Large intestine (tissue), 3 donors: ENCODE results near the gene GRIP1. TPM values are rescaled to one million over a fixed set of nuclear protein-coding genes. Genes with fewer than 3 reads are reported as not detected.
A peak's percentile ranks its signal among the peaks of the same experiment; 100 is the strongest.

ENCODE experiments used
- DNase-seq, 2 donors: peaks; one replicate each; pipeline versions ENCODE4 v3.0.0 to v3.0.0-alpha.2; 2013
- H3K27ac ChIP-seq: one replicate; pipeline ENCODE4 v1.5.1; 2013; ENCODE audit warnings: low read length
- H3K27me3 ChIP-seq: 2 replicates; pipeline ENCODE4 v1.6.1; 2013; ENCODE audit warnings: low read length; ENCODE audit not compliant: control insufficient read depth, insufficient read depth
- H3K36me3 ChIP-seq: 2 replicates; pipeline ENCODE4 v1.6.1; 2013; ENCODE audit warnings: low read length; ENCODE audit not compliant: control insufficient read depth, insufficient read depth
- H3K4me1 ChIP-seq: one replicate; pipeline ENCODE4 v1.6.1; 2013; ENCODE audit warnings: low read length; ENCODE audit not compliant: control insufficient read depth, insufficient read depth
- H3K4me3 ChIP-seq: one replicate; pipeline ENCODE4 v1.5.1; 2013; ENCODE audit warnings: low read length
- H3K9me3 ChIP-seq: one replicate; pipeline ENCODE4 v1.6.1; 2013; ENCODE audit warnings: mild to moderate bottlenecking, low read depth, low read length, moderate library complexity; ENCODE audit not compliant: control insufficient read depth
- WGBS: methylation state at CpG from one replicate; pipeline ENCODE4 v1.1.5; 2013; ENCODE audit warnings: low lambda C conversion rate; ENCODE audit not compliant: insufficient coverage; 5-methylcytosine and 5-hydroxymethylcytosine counted together
- polyA plus RNA-seq: library from polyadenylated mRNA; unstranded; fragments of 120-200 nt; gene quantifications from one replicate; pipeline ENCODE4 v1.2.1, GENCODE V29; 2013

GRIP1 gene
- polyA plus RNA-seq, 1 donor: 6.7 TPM

GRCh38 chr12:66365718-66366490 is 313.0 kb downstream of the GRIP1 start:
- 100% methylated on average over 2 of the region's 3 CpGs for WGBS
- no peak overlapping the region for H3K4me3 ChIP-seq
- DNase-seq: no peak

GRCh38 chr12:66361703-66362102 is 317.2 kb downstream of the GRIP1 start:
- no peaks in the 10 kb centered on the region for H3K9me3 ChIP-seq
- no peak overlapping the region for H3K4me3 ChIP-seq
- DNase-seq: no peak
- H3K36me3 ChIP-seq: no peaks in the 10 kb centered on the region
- no peaks in the 10 kb centered on the region for H3K27me3 ChIP-seq
- no peaks in the 10 kb centered on the region for H3K4me1 ChIP-seq
- no CpG with 5 or more reads among the region's 4 CpGs for WGBS
- no peak overlapping the region for H3K27ac ChIP-seq

More at GRCh38 chr12:66365718-66366490, 313.0 kb downstream of the GRIP1 start:
- Histone ChIP-seq H3K4me1 (no peaks in the 10 kb centered on the region), H3K27me3 (no peaks in the 10 kb centered on the region), H3K27ac (no peak overlapping the region), H3K36me3 (no peaks in the 10 kb centered on the region), H3K9me3 (no peaks in the 10 kb centered on the region)

DNA sequence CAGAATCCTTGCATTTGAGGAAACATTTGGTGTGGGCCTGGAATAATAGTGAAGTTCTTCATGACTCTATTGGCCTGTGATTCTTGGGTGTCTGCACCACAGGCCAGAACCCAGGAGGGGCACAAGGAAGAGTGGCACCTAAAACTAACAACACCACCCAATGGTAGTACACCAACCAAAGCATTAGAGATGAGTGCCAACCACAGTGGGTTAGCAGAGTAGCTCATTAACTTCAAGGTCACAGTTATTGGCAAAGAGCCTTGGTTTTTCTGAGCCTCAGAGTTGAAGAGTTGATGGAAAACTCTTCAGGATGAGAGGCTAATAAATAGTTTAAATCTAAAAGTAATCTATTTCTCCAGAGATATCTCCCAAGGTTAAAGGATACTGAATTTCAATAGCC is 319.6 kb downstream of the GRIP1 start:
- no peaks in the 10 kb centered on the region for H3K4me1 ChIP-seq
- no peaks in the 10 kb centered on the region for H3K9me3 ChIP-seq
- no peaks in the 10 kb centered on the region for H3K27me3 ChIP-seq
- no peak overlapping the region for H3K27ac ChIP-seq
- no peaks in the 10 kb centered on the region for H3K36me3 ChIP-seq
- no peak for DNase-seq
- H3K4me3 ChIP-seq: no peak overlapping the region

GRCh38 chr12:66354291-66354690 is 324.6 kb downstream of the GRIP1 start:
- no peak for DNase-seq
- Histone ChIP-seq H3K4me3 (no peak overlapping the region), H3K27ac (no peak overlapping the region), H3K9me3 (no peaks in the 10 kb centered on the region), H3K36me3 (no peaks in the 10 kb centered on the region), H3K4me1 (no peaks in the 10 kb centered on the region), H3K27me3 (no peaks in the 10 kb centered on the region)
- no CpG with 5 or more reads among the region's 6 CpGs for WGBS

DNA sequence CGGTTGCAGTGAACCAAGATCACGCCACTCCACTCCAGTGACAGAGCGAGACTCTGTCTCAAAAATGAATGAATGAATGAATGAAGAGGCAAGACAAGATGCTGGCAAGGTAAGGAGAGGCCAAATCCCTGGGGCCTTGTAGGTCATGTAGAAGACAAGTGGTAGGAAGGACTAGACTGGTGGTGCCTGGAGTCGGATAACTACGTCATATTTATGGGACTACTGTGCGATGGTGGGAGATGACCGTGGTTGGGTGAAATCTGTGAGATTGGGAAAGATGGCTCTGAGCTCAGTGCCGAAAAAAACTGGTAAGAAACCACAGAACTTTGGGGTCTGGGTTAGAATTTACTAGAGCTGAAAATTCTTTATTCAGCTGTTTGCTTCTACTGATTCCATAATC is 326.0 kb downstream of the GRIP1 start:
- Histone ChIP-seq H3K4me3 (no peak overlapping the region), H3K27me3 (no peaks in the 10 kb centered on the region), H3K36me3 (no peaks in the 10 kb centered on the region), H3K27ac (no peak overlapping the region), H3K9me3 (no peaks in the 10 kb centered on the region), H3K4me1 (no peaks in the 10 kb centered on the region)
- no CpG with 5 or more reads among the region's 8 CpGs for WGBS
- no peak for DNase-seq

GRCh38 chr12:66352197-66352596 is 326.7 kb downstream of the GRIP1 start:
- no peak overlapping the region for H3K4me3 ChIP-seq
- WGBS: no CpG with 5 or more reads among the region's 9 CpGs
- no peaks in the 10 kb centered on the region for H3K9me3 ChIP-seq
- DNase-seq: peak; percentile 26 to 33
- no peak overlapping the region for H3K27ac ChIP-seq
- no peaks in the 10 kb centered on the region for H3K36me3 ChIP-seq
- H3K4me1 ChIP-seq: no peaks in the 10 kb centered on the region
- no peaks in the 10 kb centered on the region for H3K27me3 ChIP-seq

- Histone ChIP-seq H3K36me3 (no peaks in the 10 kb centered on the region), H3K27me3 (no peaks in the 10 kb centered on the region), H3K27ac (no peak overlapping the region), H3K4me3 (no peak overlapping the region), H3K9me3 (no peaks in the 10 kb centered on the region), H3K4me1 (no peaks in the 10 kb centered on the region)
- WGBS: 100% methylated on average over 1 of the region's 2 CpGs
- no peak for DNase-seq
These were observed 327.6 kb downstream of the GRIP1 start for GRCh38 chr12:66351301-66351700.

- WGBS: 100% methylated on average over 1 of the region's 2 CpGs
These were observed 332.9 kb downstream of the GRIP1 start for GRCh38 chr12:66345956-66346355.

GRCh38 chr12:66345212-66345611 is 333.7 kb downstream of the GRIP1 start:
- Histone ChIP-seq H3K27ac (no peak overlapping the region), H3K36me3 (peaks cover 7% of the 10 kb centered on the region), H3K9me3 (peaks cover 3% of the 10 kb centered on the region), H3K4me1 (no peaks in the 10 kb centered on the region), H3K4me3 (no peak overlapping the region), H3K27me3 (no peaks in the 10 kb centered on the region)
- no peak for DNase-seq
- no CpG with 5 or more reads among the region's 3 CpGs for WGBS

More at GRCh38 chr12:66345956-66346355, 332.9 kb downstream of the GRIP1 start:
- Histone ChIP-seq H3K36me3 (peaks cover 6% of the 10 kb centered on the region), H3K4me1 (no peaks in the 10 kb centered on the region), H3K9me3 (peaks cover 2% of the 10 kb centered on the region), H3K27me3 (no peaks in the 10 kb centered on the region), H3K4me3 (no peak overlapping the region), H3K27ac (no peak overlapping the region)
- DNase-seq: no peak

- Histone ChIP-seq H3K4me1 (no peaks in the 10 kb centered on the region), H3K9me3 (peaks cover 3% of the 10 kb centered on the region), H3K4me3 (no peak overlapping the region), H3K27me3 (no peaks in the 10 kb centered on the region), H3K27ac (no peak overlapping the region), H3K36me3 (peaks cover 13% of the 10 kb centered on the region)
- DNase-seq: peak in 1 of 2 donors; percentile 26
- no CpG with 5 or more reads among the region's 4 CpGs for WGBS
These were observed 337.8 kb downstream of the GRIP1 start for GRCh38 chr12:66341126-66341525.

DNA sequence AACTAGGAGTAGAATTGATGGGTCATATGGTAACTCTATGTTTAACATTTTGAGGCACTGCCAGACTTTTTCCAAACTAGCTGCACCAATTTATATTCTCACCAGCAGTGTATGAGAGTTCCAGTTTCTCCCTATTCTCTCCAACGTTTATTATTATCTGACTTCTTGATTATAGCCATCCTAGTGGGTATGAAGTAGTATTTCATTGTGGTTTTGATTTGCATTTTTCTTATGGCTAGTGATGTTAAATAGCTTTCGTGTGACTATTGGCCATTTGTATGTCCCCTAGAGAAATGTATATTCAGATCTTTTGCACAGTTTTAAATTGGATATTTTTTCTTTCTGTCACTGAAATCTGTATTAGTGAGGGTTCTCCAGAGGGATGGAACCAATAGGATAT is 338.7 kb downstream of the GRIP1 start:
- H3K36me3 ChIP-seq: peaks cover 13% of the 10 kb centered on the region
- no peak overlapping the region for H3K27ac ChIP-seq
- no peaks in the 10 kb centered on the region for H3K27me3 ChIP-seq
- no CpG with 5 or more reads among the region's 2 CpGs for WGBS
- no peaks in the 10 kb centered on the region for H3K4me1 ChIP-seq
- no peak for DNase-seq
- no peak overlapping the region for H3K4me3 ChIP-seq
- H3K9me3 ChIP-seq: peaks cover 3% of the 10 kb centered on the region
